GM23248 (cell line): ENCODE data around the gene XIRP2. TPM values are rescaled to one million over a fixed set of nuclear protein-coding genes. Genes with fewer than 3 reads are reported as not detected.
"Not testable (repeated sequence)": the region's sequence is repeated elsewhere in the genome, so short reads cannot be mapped to it uniquely, and the experiment has no call there.

ENCODE experiments used
- DNase-seq: peaks from one replicate; pipeline ENCODE4 v3.0.0-alpha.2; 2015
- H2AFZ ChIP-seq: fragments of 200-600 bp; sonication (generic); 2 replicates; pipeline ENCODE4 v1.6.1; 2016; ENCODE audit warnings: antibody characterized with exemption
- H3F3A ChIP-seq: fragments of 200-600 bp; sonication (generic); 2 replicates; pipeline ENCODE4 v1.6.1; 2016; ENCODE audit warnings: mild to moderate bottlenecking, antibody characterized with exemption, mixed run types; ENCODE audit not compliant: insufficient read depth
- H3K27ac ChIP-seq: fragments of 200-600 bp; sonication (generic); 2 replicates; pipeline ENCODE4 v1.5.1; 2016; ENCODE audit warnings: mild to moderate bottlenecking
- H3K27me3 ChIP-seq: fragments of 200-600 bp; sonication (generic); replicated peaks from 2 replicates; pipeline ENCODE4 v1.6.1; 2016; ENCODE audit warnings: mild to moderate bottlenecking; ENCODE audit not compliant: insufficient read depth
- H3K36me3 ChIP-seq: fragments of 200-600 bp; sonication (generic); 2 replicates; pipeline ENCODE4 v1.6.1; 2016; ENCODE audit warnings: low read depth, mild to moderate bottlenecking
- H3K4me1 ChIP-seq: fragments of 200-600 bp; sonication (generic); 2 replicates; pipeline ENCODE4 v1.6.1; 2016; ENCODE audit warnings: mild to moderate bottlenecking; ENCODE audit not compliant: insufficient read depth
- H3K4me2 ChIP-seq: fragments of 200-600 bp; sonication (generic); one replicate; pipeline ENCODE4 v1.6.1; 2016; ENCODE audit warnings: mild to moderate bottlenecking; ENCODE audit not compliant: unreplicated experiment
- H3K4me3 ChIP-seq: fragments of 200-600 bp; sonication (generic); 2 replicates; pipeline ENCODE4 v1.5.1; 2016; ENCODE audit warnings: mild to moderate bottlenecking
- H3K79me2 ChIP-seq: fragments of 200-600 bp; sonication (generic); 2 replicates; pipeline ENCODE4 v1.6.1; 2016; ENCODE audit warnings: mild to moderate bottlenecking; ENCODE audit not compliant: insufficient read depth
- H3K9ac ChIP-seq: fragments of 200-600 bp; sonication (generic); 2 replicates; pipeline ENCODE4 v1.6.1; 2016; ENCODE audit warnings: mild to moderate bottlenecking
- H3K9me2 ChIP-seq: fragments of 200-600 bp; sonication (generic); 2 replicates; pipeline ENCODE4 v1.6.1; 2016; ENCODE audit warnings: mixed run types, mild to moderate bottlenecking, moderate library complexity; ENCODE audit not compliant: insufficient read depth
- H3K9me3 ChIP-seq: fragments of 200-600 bp; sonication (generic); one replicate; pipeline ENCODE4 v1.6.1; 2017; ENCODE audit warnings: low read depth
- H4K20me1 ChIP-seq: fragments of 200-600 bp; sonication (generic); 2 replicates; pipeline ENCODE4 v1.6.0; 2016; ENCODE audit not compliant: insufficient read depth
- EZH2 ChIP-seq: fragments of 200-600 bp; sonication (generic); IDR thresholded peaks from 2 replicates; pipeline ENCODE4 v1.6.1; 2018; ENCODE audit warnings: antibody characterized with exemption, mild to moderate bottlenecking; ENCODE audit not compliant: insufficient read depth, poor library complexity, severe bottlenecking
- EZH2phosphoT487 ChIP-seq: fragments of 200-600 bp; sonication (generic); IDR thresholded peaks from 2 replicates; pipeline ENCODE4 v1.6.1; 2018; ENCODE audit warnings: antibody characterized with exemption, moderate library complexity, mild to moderate bottlenecking, low read depth; ENCODE audit not compliant: insufficient read depth
- WGBS, 2 experiments: methylation state at CpG; one replicate each; pipeline ENCODE4 v1.1.6; 2015 to 2017; ENCODE audit warnings: low lambda C conversion rate in 2 of 2, low coverage in 1 of 2; ENCODE audit errors: missing lambda C conversion rate in 2 of 2; 5-methylcytosine and 5-hydroxymethylcytosine counted together
- in situ Hi-C: fragments of 300-500 bp; cut with MboI; formaldehyde crosslinking; loops from 2 replicates; pipeline ENCODE4 v1.15.0; 2020
- polyA plus RNA-seq: library from polyadenylated mRNA; unstranded; fragments of >200 nt; fragmentation: Nextera tagmentation; extraction: Ambion mirVana; gene quantifications from 2 replicates; pipeline ENCODE4 v1.2.1, GENCODE V29; 2016
- total RNA-seq: library from RNA; depleted of rRNA; stranded (reverse); fragments of >200 nt; shearing (Covaris generic); gene quantifications from 2 replicates; pipeline ENCODE4 v1.2.3, GENCODE V29; 2014

Gene XIRP2
- total and polyA plus RNA-seq, 2 experiments from 2014 or later, result not detected

- Histone ChIP-seq H4K20me1 (no peaks in the 10 kb centered on the region), H3K9me3 (no peaks in the 10 kb centered on the region), H3K4me3 (no peak overlapping the region), H3K36me3 (no peaks in the 10 kb centered on the region), H3K4me1 (no peaks in the 10 kb centered on the region), H3K9ac (no peak overlapping the region), H3K79me2 (no peaks in the 10 kb centered on the region), H3F3A (no peaks in the 10 kb centered on the region), H3K4me2 (no peak overlapping the region), H3K27me3 (no peaks in the 10 kb centered on the region), H3K9me2 (no peaks in the 10 kb centered on the region), H2AFZ (no peak overlapping the region), H3K27ac (no peak overlapping the region)
- WGBS, 2 experiments, result 42 to 53% methylated on average over 2 of the region's 2 CpGs
- no peak for DNase-seq
- TF ChIP-seq EZH2 (no peak), EZH2phosphoT487 (no peak)
- in situ Hi-C loops, result no loop called here
Measured at GRCh38 chr2:167100506-167100905, 212.2 kb downstream of the XIRP2 start.

DNA sequence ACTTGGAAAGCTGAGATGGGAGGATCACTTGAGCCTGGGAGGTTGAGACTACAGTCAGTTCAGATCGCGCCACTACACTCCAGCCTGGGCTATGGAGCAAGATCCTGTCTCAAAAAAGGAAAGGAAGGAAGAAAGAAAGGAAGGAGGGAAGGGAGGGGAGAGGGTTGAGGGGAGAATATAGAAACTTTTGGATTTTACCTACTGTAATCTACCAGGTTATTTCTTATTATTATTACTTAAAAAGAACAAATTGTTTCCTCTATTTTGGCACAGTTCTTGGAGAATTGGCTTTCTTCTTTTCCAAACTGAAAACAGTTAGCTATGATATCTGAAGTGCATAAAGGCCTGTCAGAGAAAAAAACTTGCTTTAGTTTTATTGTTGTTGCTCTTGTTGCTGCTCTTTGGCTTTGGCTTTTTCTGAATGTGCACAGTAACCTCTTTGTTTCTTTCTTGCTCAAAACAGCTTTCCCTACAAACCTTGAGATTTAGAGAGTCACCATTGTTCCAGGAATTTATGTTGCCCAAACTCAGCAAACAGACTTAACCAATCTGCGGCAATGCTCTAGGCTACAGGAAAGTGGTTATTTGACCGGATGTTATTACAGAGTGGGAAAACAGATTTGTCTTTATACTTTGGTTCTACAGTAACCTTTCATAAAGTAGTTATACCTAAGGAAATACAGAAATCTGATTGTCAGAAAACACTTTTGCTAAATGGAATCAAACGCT is 214.9 kb downstream of the XIRP2 start:
- H3K4me1 ChIP-seq, result no peaks in the 10 kb centered on the region
- H3K79me2 ChIP-seq, result no peaks in the 10 kb centered on the region
- H3K9me3 ChIP-seq, result no peaks in the 10 kb centered on the region
- H2AFZ ChIP-seq, result no peak overlapping the region
- no peak overlapping the region for H3K9ac ChIP-seq
- H3F3A ChIP-seq, result no peaks in the 10 kb centered on the region
- H3K27me3 ChIP-seq, result no peaks in the 10 kb centered on the region
- no peak overlapping the region for H3K4me3 ChIP-seq
- no peaks in the 10 kb centered on the region for H3K9me2 ChIP-seq
- no peak overlapping the region for H3K27ac ChIP-seq
- H3K4me2 ChIP-seq, result no peak overlapping the region
- H4K20me1 ChIP-seq, result no peaks in the 10 kb centered on the region
- TF ChIP-seq EZH2 (no peak), EZH2phosphoT487 (no peak)
- no peaks in the 10 kb centered on the region for H3K36me3 ChIP-seq
- no peak for DNase-seq
- 58 to 66% methylated on average over 5 of the region's 5 CpGs for WGBS, 2 experiments
- in situ Hi-C loops, result no loop called here

GRCh38 chr2:167103757-167104133 is 215.5 kb downstream of the XIRP2 start:
- H3F3A ChIP-seq, result no peaks in the 10 kb centered on the region
- no peak overlapping the region for H3K9ac ChIP-seq
- H3K9me3 ChIP-seq, result no peaks in the 10 kb centered on the region
- H3K9me2 ChIP-seq, result no peaks in the 10 kb centered on the region
- no peak overlapping the region for H3K4me3 ChIP-seq
- H3K27ac ChIP-seq, result no peak overlapping the region
- no peaks in the 10 kb centered on the region for H3K79me2 ChIP-seq
- H3K36me3 ChIP-seq, result no peaks in the 10 kb centered on the region
- no peak overlapping the region for H2AFZ ChIP-seq
- DNase-seq, result no peak
- H3K27me3 ChIP-seq, result no peaks in the 10 kb centered on the region
- TF ChIP-seq EZH2 (no peak), EZH2phosphoT487 (no peak)
- in situ Hi-C loops, result no loop called here
- H4K20me1 ChIP-seq, result no peaks in the 10 kb centered on the region
- H3K4me2 ChIP-seq, result no peak overlapping the region
- no peaks in the 10 kb centered on the region for H3K4me1 ChIP-seq

GRCh38 chr2:167104691-167105090 is 216.4 kb downstream of the XIRP2 start:
- DNase-seq, result no peak
- no peak overlapping the region for H2AFZ ChIP-seq
- no peak overlapping the region for H3K4me3 ChIP-seq
- no peaks in the 10 kb centered on the region for H3K27me3 ChIP-seq
- H4K20me1 ChIP-seq, result no peaks in the 10 kb centered on the region
- H3K9me3 ChIP-seq, result no peaks in the 10 kb centered on the region
- H3K36me3 ChIP-seq, result no peaks in the 10 kb centered on the region
- no peak overlapping the region for H3K27ac ChIP-seq
- H3K79me2 ChIP-seq, result no peaks in the 10 kb centered on the region
- no peaks in the 10 kb centered on the region for H3K9me2 ChIP-seq
- no peaks in the 10 kb centered on the region for H3F3A ChIP-seq
- TF ChIP-seq EZH2phosphoT487 (no peak), EZH2 (no peak)
- in situ Hi-C loops, result no loop called here
- no peak overlapping the region for H3K9ac ChIP-seq
- no peak overlapping the region for H3K4me2 ChIP-seq
- H3K4me1 ChIP-seq, result no peaks in the 10 kb centered on the region
- 55 to 58% methylated on average over 3 of the region's 3 CpGs for WGBS, 2 experiments

GRCh38 chr2:167109682-167110081 is 221.4 kb downstream of the XIRP2 start:
- H3K9me2 ChIP-seq, in situ Hi-C loops, H3F3A ChIP-seq, H3K79me2 ChIP-seq, H3K4me1 ChIP-seq, H4K20me1 ChIP-seq, H3K27ac ChIP-seq, H3K4me3 ChIP-seq, H3K9ac ChIP-seq, H3K36me3 ChIP-seq, H3K9me3 ChIP-seq, DNase-seq, H3K27me3 ChIP-seq, H2AFZ ChIP-seq, H3K4me2 ChIP-seq: not testable (repeated sequence)
